Activated naive CD8-positive, alpha-beta T cell treated with anti-CD3 and anti-CD28 coated beads, Interleukin-2, amount 50 U/mL, for 24 hours (primary cell): Measurements from ENCODE around the gene SC5D.
A peak's percentile ranks its signal among the peaks of the same experiment; 100 is the strongest.

ENCODE experiments used
- ATAC-seq: fragments of 150-1000 bp; cut with Tn5 transposase; one replicate; pipeline ENCODE4 v1.10.0; 2021
- DNase-seq: peaks from one replicate; pipeline ENCODE4 v3.0.0; 2021
- H3K27ac Mint-ChIP-seq: one replicate; pipeline ENCODE4 v1.8.0; 2021; ENCODE audit warnings: mild to moderate bottlenecking, mixed read lengths
- H3K27me3 Mint-ChIP-seq: one replicate; pipeline ENCODE4 v1.8.0; 2021; ENCODE audit warnings: mixed read lengths
- H3K36me3 Mint-ChIP-seq: one replicate; pipeline ENCODE4 v1.8.0; 2021; ENCODE audit warnings: low read depth, mixed read lengths
- H3K4me1 Mint-ChIP-seq: one replicate; pipeline ENCODE4 v1.8.0; 2021; ENCODE audit warnings: mixed read lengths
- H3K4me3 Mint-ChIP-seq: one replicate; pipeline ENCODE4 v1.8.0; 2021; ENCODE audit warnings: mild to moderate bottlenecking, moderate library complexity, mixed read lengths
- H3K9me3 Mint-ChIP-seq: one replicate; pipeline ENCODE4 v1.8.0; 2021; ENCODE audit warnings: mixed read lengths

The SC5D gene

GRCh38 chr11:121300972-121301699 is 8.6 kb downstream of the SC5D start:
- Mint-ChIP-seq H3K4me3 (no peak overlapping the region), H3K27me3 (no peaks in the 10 kb centered on the region), H3K9me3 (no peaks in the 10 kb centered on the region), H3K27ac (no peak overlapping the region), H3K36me3 (peaks cover 13% of the 10 kb centered on the region), H3K4me1 (peaks cover 23% of the 10 kb centered on the region)
- ATAC-seq (no peak), DNase-seq (no peak)

- H3K36me3 Mint-ChIP-seq: peaks cover 25% of the 10 kb centered on the region
- H3K27ac Mint-ChIP-seq: no peak overlapping the region
Observed at GRCh38 chr11:121304759-121305158, 12.2 kb downstream of the SC5D start.

DNA sequence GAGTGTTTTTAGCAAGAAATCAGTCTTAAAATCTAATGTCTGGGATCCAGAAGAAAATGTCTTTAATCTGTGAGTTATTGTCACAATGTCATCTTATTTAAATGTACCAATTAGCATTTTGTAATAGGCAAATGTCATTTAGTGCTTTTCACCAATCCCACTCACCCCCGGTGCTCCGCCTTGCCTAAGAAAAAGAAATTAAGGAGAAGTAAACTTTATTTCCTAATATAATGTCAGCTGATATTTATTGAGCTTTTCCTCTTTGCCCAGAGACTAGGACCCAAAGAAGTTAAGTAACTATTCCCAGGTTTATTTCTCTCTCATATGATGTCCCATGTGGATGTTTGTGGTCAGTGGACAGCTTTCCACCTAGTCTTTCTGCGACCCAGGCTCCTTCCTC is 16.2 kb downstream of the SC5D start:
- Mint-ChIP-seq H3K9me3 (no peaks in the 10 kb centered on the region), H3K27me3 (no peaks in the 10 kb centered on the region), H3K4me3 (no peak overlapping the region), H3K27ac (no peak overlapping the region), H3K4me1 (peaks cover 43% of the 10 kb centered on the region), H3K36me3 (peaks cover 37% of the 10 kb centered on the region)
- DNase-seq (no peak), ATAC-seq (no peak)

More at GRCh38 chr11:121304759-121305158, 12.2 kb downstream of the SC5D start:
- DNase-seq: no peak
- no peak overlapping the region for H3K4me3 Mint-ChIP-seq
- ATAC-seq: no peak
- no peaks in the 10 kb centered on the region for H3K27me3 Mint-ChIP-seq
- no peaks in the 10 kb centered on the region for H3K9me3 Mint-ChIP-seq
- H3K4me1 Mint-ChIP-seq: peaks cover 13% of the 10 kb centered on the region

GRCh38 chr11:121309688-121310087 is 17.1 kb downstream of the SC5D start:
- Mint-ChIP-seq H3K4me1 (peaks cover 46% of the 10 kb centered on the region), H3K9me3 (no peaks in the 10 kb centered on the region), H3K36me3 (peaks cover 35% of the 10 kb centered on the region), H3K27ac (peak overlapping the region; percentile 62), H3K27me3 (no peaks in the 10 kb centered on the region), H3K4me3 (peak overlapping the region; percentile 8)
- DNase-seq (no peak), ATAC-seq (peak; percentile 56)

DNA sequence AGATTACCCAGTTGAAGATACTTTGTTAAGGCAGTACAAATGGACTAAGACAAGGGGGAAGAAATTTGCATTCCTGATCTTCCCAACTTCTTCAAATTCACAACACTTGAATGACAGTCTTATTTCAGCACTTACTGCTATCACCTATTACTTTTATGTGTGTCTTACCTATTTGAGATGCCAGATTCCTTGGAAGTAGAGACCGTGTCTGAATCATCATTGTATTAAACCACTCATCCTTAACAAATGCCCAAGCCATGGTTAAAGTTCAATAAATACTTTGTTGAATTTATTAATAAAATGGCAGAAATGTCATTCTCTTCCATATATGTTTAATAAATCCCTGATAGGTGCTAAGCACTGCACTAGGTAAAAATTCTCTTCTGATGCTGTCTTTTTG is 18.3 kb downstream of the SC5D start:
- no peak for ATAC-seq
- Mint-ChIP-seq H3K27ac (peak overlapping the region; percentile 36), H3K27me3 (no peaks in the 10 kb centered on the region), H3K36me3 (peaks cover 29% of the 10 kb centered on the region), H3K4me1 (peaks cover 46% of the 10 kb centered on the region), H3K4me3 (peak overlapping the region; percentile 2), H3K9me3 (no peaks in the 10 kb centered on the region)
- DNase-seq: no peak

DNA sequence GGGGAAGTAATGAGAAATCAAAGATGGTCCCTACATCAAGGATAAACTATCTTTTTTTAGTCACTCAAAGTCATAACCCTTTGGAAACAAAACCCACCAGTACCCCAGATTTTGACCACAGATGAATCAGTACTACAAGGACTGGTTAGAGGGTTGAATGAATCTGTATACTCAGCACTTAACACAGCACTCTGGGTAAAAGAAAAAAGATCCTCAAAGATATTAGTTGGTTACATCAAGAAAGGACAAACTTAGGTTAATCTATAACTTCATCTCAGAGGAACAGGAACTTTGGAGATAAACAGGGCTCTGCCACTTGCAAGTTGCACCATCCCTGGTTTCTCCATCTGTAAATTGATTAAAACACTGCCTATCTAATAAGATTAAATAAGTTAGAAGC is 18.8 kb downstream of the SC5D start:
- ATAC-seq (peak; percentile 96), DNase-seq (no peak)
- peak overlapping the region; percentile 36 for H3K27ac Mint-ChIP-seq
- no peaks in the 10 kb centered on the region for H3K9me3 Mint-ChIP-seq
- H3K27me3 Mint-ChIP-seq: no peaks in the 10 kb centered on the region
- H3K4me3 Mint-ChIP-seq: peak overlapping the region; percentile 2
- H3K36me3 Mint-ChIP-seq: peaks cover 27% of the 10 kb centered on the region
- H3K4me1 Mint-ChIP-seq: peaks cover 46% of the 10 kb centered on the region

- no peak for ATAC-seq
- Mint-ChIP-seq H3K9me3 (no peaks in the 10 kb centered on the region), H3K4me1 (peaks cover 46% of the 10 kb centered on the region), H3K4me3 (no peak overlapping the region), H3K36me3 (peaks cover 18% of the 10 kb centered on the region), H3K27ac (no peak overlapping the region), H3K27me3 (no peaks in the 10 kb centered on the region)
- DNase-seq: no peak
Observed at GRCh38 chr11:121312483-121312882, 19.9 kb downstream of the SC5D start.

DNA sequence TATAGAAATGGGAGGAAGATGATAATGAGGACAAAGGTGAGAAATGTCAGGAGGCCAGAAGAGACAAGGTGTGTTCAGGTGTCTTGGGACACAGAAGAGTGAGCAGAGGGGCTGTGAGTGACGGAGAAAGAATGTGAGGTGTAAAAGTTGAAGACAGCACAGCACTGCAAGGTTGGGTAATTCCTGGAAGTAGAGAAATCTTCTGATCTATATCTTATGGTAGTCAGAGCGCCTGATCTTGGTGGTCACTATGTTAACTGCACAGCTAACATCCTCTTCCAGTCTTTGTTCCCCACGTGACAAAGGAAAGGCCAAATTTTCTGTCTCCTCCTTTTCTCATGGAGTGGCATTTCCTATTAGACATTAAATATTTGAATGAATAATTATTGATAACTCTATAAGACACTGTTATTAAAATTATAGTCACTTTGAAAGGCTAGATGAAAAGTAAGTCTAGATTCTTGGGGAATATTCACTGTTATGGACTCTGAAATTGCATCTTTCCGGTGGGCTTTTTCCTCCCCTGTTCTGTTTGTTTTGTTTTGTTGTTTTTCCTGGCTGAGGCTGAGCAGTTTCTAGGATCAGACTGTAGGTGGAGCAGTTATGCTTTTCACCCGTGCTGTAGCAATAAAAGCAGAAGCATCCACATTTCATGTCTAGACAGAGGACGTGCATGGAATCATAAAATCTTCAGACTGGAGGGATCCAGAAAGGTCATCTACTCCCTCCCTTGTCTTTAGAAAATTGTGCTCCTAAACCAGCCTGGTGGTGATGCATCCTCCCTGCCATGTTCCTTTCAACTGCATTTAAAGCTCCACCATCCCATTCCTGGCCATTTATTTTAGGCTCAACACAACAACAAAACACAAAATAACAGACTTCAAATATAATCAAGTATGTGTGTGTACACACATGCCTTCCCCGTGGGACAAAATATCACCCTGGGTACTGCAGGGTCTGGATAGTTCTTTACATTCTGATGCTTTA is 26.6 kb downstream of the SC5D start:
- no peaks in the 10 kb centered on the region for H3K9me3 Mint-ChIP-seq
- no peaks in the 10 kb centered on the region for H3K36me3 Mint-ChIP-seq
- DNase-seq: no peak
- no peak overlapping the region for H3K4me3 Mint-ChIP-seq
- peaks cover 18% of the 10 kb centered on the region for H3K4me1 Mint-ChIP-seq
- ATAC-seq: peak; percentile 68
- no peak overlapping the region for H3K27ac Mint-ChIP-seq
- H3K27me3 Mint-ChIP-seq: no peaks in the 10 kb centered on the region

GRCh38 chr11:121321614-121322243 is 29.2 kb downstream of the SC5D start:
- peak; percentile 67 for ATAC-seq
- peaks cover 20% of the 10 kb centered on the region for H3K4me1 Mint-ChIP-seq
- no peaks in the 10 kb centered on the region for H3K27me3 Mint-ChIP-seq
- no peak for DNase-seq
- no peaks in the 10 kb centered on the region for H3K9me3 Mint-ChIP-seq
- no peak overlapping the region for H3K27ac Mint-ChIP-seq
- no peak overlapping the region for H3K4me3 Mint-ChIP-seq
- H3K36me3 Mint-ChIP-seq: no peaks in the 10 kb centered on the region

GRCh38 chr11:121323046-121323607 is 30.6 kb downstream of the SC5D start:
- Mint-ChIP-seq H3K4me1 (peaks cover 20% of the 10 kb centered on the region), H3K36me3 (no peaks in the 10 kb centered on the region), H3K27ac (no peak overlapping the region), H3K9me3 (no peaks in the 10 kb centered on the region), H3K4me3 (no peak overlapping the region), H3K27me3 (no peaks in the 10 kb centered on the region)
- DNase-seq (no peak), ATAC-seq (no peak)

GRCh38 chr11:121326230-121326629 is 33.7 kb downstream of the SC5D start:
- ATAC-seq: no peak
- no peak for DNase-seq
- peaks cover 12% of the 10 kb centered on the region for H3K4me1 Mint-ChIP-seq
- no peaks in the 10 kb centered on the region for H3K27me3 Mint-ChIP-seq
- H3K4me3 Mint-ChIP-seq: no peak overlapping the region
- H3K36me3 Mint-ChIP-seq: no peaks in the 10 kb centered on the region
- no peak overlapping the region for H3K27ac Mint-ChIP-seq
- no peaks in the 10 kb centered on the region for H3K9me3 Mint-ChIP-seq

DNA sequence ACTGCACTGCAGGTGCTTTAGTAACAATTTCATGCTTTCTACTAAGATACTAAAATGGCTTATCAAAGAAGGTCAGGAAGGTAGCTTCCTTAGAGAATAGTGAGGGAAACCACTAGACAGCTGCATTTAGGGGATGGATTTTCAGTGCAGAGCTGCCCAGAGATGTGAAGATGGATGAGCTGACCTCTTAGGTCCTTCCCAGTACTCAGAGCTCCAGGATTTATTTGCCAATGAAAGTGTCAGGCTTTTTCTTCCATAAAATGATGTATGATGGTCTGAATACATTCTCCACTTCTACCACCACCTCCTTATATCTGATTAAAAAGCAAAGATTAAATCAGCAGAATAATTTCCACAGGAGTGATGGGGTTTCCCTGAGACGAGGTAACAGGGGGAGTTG is 35.0 kb downstream of the SC5D start:
- ATAC-seq (no peak), DNase-seq (no peak)
- H3K27ac Mint-ChIP-seq: no peak overlapping the region
- peaks cover 3% of the 10 kb centered on the region for H3K4me1 Mint-ChIP-seq
- H3K27me3 Mint-ChIP-seq: no peaks in the 10 kb centered on the region
- H3K9me3 Mint-ChIP-seq: no peaks in the 10 kb centered on the region
- H3K4me3 Mint-ChIP-seq: no peak overlapping the region
- H3K36me3 Mint-ChIP-seq: no peaks in the 10 kb centered on the region

DNA sequence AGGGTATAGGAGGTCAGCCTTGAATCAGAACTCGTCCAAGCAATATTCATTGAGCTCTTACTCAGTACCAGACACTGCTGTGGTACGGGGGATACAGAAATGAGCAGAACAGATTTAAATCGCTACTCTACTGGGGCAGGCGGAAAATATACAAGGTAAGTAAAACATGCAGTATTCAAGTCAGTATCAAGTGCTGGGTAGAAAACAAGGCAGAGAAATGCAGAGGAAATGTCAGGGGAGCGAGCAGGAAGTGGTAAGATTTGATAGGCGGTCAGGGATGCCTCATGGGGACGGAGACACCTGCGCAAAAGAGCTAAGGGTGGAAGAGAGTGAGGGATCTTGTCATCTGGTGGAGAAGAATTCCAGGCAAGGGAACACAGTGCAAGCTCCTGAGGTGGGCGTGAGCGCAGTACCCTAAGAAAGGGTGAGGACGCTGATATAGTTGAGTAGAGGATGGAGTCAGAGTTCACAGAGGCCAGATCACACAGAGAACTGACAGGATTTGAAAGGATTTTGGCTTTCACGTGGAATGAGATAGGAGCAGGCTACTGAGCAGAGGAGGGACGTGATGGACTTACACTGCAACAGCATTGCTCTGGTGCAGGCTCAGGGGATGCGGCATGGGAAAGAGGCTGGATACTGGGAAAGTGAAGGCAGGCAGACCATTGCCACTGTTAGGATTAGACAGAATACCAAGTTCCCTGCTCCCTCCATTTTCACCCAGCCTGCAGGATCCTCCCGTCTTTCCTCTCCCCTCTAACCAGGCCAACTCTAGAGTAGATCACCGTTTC is 35.8 kb downstream of the SC5D start:
- DNase-seq (peak; percentile 16), ATAC-seq (peak; percentile 63)
- Mint-ChIP-seq H3K4me1 (peaks cover 3% of the 10 kb centered on the region), H3K4me3 (no peak overlapping the region), H3K27me3 (no peaks in the 10 kb centered on the region), H3K36me3 (no peaks in the 10 kb centered on the region), H3K9me3 (no peaks in the 10 kb centered on the region), H3K27ac (no peak overlapping the region)
